HG02571 (cell line): ENCODE results near the gene AQP5.
"Not testable (repeated sequence)": the region's sequence is repeated elsewhere in the genome, so short reads cannot be mapped to it uniquely, and the experiment has no call there.

Experiments used
- ATAC-seq: cut with Tn5 transposase; IDR thresholded peaks from one replicate; pipeline ENCODE4 v1.9.1; 2021; ENCODE audit warnings: mild to moderate bottlenecking, moderate library complexity; ENCODE audit not compliant: unreplicated experiment

The AQP5 gene

DNA sequence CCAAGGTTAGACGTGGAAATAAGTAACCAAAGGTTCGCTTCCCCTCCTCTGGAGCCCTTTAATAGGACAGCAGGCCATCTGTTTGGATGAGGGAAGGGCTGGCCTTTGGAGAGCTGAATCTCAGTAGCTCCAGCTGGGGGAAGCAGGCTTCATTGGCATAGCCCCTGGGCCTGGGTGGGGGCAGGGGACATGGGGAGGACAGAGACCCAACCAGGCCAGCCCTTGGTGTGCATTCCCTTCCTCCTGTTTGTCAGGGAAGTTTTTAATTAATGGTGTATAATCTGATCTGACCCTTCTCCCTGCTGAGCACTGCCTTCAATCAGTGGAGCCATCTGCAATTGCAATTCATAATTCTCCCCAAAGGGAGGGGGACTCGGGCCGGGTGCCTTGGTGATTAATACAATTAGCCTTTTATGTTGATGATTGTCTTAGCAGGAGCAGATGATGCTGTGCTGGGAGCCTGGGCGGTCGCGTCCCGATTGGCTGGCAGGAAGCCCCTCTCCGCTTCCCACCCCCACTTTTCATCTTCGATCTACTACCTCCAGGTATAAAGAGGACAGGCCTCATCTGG, 17.4 kb downstream of the AQP5 start:
- no peak for ATAC-seq

DNA sequence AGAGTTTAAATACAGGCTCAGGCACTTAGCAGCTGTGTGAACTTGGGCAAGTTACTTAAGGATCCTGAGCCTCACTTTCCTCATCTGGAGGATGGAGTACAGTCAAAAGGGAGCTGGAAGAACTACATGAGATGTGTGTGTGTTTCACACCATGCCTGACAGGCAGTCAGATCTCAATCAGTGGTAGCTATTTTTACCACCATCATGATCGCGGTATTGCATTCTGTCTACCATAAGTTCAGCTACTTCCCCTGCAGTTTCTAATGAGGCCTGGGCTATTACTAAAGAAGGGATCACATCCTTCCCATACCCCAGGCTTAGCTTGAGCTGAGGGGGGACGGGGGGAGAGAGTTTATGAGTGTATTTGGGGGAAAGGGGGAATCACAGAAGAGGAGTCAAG, 18.1 kb downstream of the AQP5 start:
- no peak for ATAC-seq

DNA sequence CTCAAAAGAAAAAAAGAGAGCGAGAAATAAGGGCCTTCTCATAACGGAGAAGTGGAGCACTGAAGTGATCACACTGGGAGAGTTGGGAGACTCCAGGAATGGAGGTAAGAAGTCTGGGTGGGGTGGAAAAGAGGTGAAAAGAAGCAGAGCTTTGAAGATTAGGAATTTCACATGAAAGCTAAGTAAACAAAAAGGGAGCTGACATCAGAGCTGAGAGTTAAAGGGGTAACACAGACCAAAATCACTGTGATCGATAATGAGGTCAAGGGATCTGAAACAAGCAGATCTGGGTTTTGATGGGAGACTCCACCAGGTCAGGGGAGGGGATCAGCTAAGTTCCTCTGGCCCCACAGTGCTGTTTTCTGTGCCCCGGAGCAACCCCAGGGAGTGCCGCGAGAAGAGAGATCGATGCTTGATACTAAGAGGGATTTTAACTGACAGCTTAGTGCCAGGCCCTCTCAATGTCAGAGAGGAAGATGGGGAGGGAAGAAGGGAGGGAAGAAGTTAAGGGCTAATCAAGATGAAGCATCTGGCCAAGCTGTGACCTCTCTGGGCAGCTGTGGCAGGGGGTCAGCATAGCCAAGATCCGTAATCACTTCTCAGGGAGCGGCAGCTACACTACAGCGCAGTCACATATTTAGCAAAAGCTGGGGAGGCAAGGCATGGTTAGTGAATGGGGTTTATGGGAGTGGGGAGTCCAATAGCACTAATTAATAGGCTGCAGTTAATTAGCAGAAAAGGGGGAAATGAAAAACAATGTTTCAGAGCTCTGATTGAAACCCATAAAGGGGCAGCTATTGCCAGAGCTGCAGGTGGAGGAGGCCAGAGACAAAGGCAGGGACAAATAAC, 19.1 kb downstream of the AQP5 start:
- ATAC-seq, result no peak

DNA sequence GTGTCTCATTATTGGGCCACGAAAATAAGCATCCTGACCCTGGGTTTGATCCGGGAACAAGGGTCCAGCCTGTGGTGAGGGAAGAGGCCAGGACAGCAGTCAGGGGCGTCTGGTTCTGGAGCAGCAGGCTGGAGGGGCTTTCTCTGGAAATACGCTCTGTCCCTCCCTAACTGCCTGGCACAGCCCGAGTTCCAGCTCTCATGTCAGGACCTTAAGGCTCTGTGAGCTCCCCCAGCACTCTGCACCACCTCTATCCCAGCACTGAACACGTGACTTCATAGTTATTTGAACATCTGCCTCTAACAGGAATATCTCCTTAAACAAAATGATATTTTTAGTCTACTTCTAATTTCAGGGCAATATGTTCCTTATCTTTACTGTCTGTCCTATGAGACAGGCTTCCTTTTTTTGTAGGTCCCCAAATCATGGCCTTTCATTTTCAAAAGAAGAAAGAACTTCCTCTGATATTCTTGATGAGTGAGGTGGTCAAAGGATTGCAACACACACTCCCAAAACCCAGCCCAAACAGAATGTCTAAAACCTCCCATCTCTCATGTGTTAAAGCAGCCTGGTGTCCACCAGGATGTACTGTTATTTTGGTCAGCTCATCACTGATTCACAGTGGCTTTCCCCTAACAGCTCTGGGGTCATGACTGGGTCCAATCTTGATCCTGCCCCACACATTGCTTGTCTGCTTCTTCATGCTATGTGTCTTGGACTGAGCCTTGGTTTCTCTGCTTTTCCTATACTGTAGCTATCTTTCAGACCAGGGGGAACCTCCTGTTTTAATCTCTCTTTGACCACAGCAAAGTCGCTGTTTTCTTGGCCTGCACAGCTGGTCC, 20.8 kb downstream of the AQP5 start:
- ATAC-seq, result no peak

DNA sequence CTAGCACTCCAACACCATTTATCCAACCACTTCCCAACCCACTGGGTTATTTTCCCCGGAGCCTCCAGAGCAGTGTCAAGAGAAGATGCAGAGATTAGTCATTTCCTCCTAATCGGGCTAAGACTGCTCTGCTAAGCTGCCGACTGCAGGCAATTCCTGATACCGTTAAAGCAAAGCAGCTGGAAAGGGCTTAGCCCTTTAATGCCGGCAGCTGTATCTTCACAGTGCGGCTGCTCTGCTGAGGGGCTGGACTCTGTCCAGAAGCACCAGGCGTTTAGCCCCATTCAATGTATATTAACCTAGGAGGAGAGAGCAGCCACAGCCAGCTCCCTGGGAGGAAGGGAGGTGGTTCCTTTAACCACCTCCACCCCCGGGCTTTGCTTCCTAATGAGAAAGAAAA, 22.2 kb downstream of the AQP5 start:
- ATAC-seq, result no peak

DNA sequence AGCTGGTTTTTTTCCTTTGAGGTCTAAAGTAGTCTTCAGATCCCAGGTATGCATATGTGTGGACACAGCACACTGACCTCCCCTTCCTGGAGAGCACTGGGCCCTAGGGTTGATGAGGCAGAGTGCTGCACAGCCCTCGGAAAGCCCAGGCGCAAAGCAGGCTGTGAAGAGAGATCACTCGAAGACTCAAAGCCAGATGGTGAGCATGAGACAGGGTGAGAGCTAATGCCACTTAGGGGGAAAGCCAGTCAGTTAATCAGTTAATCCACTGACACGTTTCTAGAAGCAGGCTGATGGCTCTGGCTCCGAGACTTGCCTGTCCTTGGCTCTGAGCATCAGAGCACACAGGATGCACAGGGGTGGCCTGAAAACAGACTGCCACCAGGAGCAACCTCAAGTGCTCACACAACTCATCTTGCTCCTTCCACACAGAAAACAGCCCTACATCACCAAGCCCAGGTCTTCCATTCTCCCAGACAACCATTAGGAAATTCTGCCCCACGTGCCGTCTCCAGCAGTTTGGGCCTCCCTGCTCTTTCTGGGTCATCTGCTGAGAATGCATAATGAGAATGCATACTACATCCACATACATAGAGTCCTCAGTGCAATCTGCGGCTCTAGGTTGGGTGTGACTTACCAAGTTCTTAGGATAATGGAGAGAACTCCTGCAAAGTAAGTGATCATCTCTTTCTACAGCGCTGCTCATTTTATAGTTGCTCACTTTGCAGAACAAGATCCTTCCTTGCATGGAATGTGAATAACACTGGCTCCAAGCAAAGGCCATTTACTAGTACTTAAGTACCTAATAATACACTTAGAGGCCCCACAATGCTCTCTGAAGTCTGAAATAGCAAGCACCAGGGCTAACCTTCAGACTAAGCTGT, 23.0 kb downstream of the AQP5 start:
- ATAC-seq, result no peak

DNA sequence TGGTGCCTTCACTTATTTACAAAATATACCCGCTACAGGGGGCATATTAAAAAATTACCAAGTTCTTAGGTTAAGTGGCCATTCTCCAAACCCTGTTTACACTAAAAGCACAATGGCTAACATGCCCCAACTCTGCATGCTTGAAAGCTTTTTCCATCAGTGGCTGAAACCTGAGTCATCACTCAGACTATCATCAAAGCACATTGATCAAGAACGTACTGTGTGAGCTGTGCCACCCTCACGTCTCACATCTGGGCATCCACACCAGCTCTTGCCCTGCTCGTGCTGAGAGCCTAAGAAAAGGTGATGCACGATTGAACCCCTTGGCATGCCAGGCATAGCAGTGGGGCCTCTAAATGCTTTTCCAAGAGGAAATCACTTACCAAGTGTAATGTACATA, 24.3 kb downstream of the AQP5 start:
- ATAC-seq, result no peak

DNA sequence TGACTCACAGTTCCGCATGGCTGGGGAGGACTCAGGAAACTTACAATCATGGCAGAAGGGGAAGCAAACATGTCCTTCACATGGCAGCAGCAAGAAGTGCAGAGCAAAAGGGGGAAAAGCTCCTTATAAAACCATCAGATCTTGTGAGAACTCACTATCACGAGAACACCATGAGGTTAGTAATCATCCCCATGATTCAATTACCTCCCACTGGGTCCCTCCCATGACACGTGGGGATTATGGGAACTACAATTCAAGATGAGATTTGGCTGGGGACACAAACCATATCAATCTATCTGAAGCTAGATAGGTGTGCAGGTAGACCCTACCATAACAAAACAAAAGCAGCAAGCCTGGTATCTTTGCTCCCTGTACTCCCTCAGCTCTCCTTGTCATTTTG, 24.8 kb downstream of the AQP5 start:
- ATAC-seq, result not testable (repeated sequence)

DNA sequence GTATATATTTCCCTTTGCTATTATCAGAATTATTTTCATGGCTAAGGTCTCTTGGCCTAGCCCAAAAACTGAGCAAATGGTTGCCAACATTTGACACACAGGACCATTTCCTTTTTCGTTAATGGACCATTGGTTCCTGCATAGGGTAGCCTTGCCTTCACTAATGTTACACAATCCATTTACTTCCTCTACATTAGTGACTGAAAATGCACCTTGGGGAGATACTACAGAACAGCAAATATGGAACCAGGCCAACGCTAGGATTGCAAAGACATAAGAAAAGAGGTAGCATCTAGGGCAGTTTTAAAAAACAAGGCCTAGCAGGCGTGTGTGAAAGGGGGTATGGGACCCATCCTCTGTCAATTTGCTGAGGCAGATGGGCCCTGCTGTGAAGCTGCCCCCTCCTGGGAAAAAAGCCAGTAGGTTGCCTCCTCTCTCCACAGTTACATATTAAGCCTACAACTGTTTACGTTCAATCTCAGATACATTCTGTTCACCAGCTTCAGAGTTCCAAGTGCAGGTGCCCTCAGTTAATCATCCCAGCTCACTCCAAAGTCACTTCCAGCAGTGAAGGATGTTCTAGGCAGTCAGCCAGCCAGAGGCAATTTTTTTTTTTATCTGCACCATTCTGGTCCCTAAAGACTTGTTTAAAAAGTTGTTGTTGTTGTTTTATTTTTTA, 26.1 kb downstream of the AQP5 start:
- ATAC-seq, result no peak

DNA sequence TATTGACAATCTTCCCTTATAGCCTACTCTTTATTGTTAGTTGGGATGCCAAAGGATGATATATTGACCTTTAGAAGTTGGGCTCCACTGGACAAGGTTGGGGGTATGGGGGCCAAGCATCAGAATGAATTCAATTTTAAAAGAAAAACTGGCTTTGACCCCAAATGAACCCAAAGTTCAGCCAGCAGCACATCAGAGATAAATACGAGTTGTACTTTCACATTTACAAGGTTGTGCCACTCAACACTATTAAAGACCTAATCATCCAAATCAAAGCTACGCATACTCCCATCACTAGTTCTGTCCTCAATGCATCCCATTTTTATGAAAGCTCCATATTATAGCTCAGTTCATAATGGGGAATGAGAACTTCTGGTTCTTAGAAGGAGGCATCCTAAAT, 27.7 kb downstream of the AQP5 start:
- ATAC-seq, result not testable (repeated sequence)

DNA sequence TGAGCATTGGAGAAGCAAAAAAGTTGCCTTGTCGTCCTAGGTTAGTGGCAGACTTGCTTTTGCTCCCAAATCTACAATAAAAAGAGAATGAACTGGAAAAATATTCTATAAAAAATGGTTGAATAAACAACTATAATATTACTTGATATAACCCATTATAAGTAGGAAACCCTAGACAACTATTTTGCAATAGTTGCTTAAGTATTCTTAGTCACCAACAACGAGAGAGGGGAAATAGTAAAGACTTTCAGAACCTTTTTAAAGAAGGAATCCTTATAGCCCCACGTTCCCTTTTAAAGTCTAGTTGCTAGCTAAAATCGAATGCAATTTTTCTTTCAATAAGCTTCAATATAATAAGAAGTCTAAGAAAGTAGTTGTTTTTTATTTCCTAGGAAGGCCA, 28.6 kb downstream of the AQP5 start:
- no peak for ATAC-seq

DNA sequence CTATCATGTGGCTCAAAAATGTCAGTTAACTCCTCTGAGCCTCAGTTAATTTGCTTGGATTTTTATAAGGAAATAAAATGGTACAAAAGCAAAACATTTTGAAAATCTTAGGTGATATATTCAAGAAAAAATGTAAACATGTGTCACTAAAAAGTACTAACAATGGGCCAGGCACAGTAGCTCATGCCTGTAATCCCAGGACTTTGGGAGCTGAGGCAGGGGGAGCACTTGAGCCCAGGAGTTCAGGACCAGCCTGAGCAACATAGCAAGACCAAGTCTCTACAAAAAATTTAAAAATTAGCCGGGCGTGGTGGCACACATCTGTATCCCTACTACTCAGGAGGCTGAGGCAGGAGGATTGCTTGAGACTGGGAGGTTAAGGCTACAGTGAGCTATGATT, 36.8 kb downstream of the AQP5 start:
- no peak for ATAC-seq

DNA sequence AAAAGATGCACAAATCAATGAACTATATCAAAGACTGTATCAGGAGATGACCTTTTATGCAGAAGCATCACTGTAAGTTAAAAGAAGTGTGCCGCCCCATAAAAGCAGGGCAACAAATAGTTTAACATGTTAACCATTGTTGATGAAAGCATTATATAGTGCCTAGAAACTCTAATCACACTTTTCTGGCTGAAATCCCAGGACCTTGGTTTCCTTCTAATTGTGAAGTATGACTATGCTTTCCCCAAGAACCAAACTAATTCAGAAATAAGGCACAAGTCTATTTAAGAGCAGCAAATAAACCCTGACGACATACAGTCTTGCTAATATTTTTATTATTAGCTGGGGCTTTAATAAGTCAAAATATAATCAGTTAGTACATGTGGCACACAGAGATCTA, 41.9 kb downstream of the AQP5 start:
- no peak for ATAC-seq

DNA sequence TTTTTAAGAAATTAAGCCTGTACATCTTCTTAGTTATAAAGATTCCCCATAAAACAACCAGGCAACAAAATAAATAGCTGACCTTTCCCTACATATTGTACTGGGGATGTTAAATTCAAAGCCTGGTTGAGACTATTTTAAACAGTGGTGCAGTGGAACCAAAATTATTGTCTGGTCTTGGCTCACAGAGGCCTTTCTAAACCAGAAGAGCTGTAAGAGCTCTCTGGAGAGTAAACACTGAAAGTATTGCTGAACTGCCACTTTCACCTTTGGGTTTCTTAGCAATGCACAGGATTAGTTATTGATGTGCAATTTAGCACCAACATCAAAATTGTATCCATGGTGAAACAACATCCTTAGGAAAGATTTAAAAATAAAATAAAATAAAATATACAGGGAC, 43.0 kb downstream of the AQP5 start:
- ATAC-seq, result no peak

DNA sequence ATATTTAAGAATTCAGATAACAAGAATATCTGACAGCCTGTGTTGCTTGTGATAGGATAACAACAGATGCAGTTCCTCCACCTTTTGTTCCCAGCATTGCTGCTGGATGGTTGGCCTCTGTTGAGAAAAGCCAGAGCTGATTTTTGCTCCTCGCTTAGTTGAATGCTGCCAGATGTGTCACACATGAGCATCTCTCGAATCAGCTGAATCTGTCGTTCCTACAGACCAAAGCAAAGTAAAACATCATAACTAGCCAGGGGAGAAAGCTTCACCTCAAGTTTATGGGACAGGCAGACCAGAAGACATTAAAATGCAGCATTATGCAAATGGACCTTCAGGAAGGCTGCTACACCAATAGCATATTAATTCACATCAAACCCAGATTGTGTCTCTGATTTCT, 43.5 kb downstream of the AQP5 start:
- ATAC-seq, result no peak

DNA sequence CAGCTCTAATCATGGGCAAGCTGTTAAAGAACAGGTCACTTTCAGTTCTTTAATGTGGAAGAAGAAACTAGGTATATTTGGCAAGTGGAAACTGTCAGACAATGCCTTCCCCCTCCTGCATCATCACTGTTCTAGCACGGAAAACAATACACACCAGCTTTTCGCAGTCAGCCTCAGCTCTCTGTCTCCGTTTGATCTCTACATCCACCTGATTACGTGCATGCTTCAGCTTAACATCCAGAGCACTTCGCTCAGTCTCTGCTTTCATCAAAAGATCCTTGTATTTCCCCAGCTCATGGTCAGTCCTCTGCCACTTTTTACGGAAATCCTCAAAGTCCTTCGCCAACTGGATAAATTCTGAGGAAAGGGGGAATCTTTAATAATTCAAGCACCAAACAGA, 44.6 kb downstream of the AQP5 start:
- no peak for ATAC-seq

DNA sequence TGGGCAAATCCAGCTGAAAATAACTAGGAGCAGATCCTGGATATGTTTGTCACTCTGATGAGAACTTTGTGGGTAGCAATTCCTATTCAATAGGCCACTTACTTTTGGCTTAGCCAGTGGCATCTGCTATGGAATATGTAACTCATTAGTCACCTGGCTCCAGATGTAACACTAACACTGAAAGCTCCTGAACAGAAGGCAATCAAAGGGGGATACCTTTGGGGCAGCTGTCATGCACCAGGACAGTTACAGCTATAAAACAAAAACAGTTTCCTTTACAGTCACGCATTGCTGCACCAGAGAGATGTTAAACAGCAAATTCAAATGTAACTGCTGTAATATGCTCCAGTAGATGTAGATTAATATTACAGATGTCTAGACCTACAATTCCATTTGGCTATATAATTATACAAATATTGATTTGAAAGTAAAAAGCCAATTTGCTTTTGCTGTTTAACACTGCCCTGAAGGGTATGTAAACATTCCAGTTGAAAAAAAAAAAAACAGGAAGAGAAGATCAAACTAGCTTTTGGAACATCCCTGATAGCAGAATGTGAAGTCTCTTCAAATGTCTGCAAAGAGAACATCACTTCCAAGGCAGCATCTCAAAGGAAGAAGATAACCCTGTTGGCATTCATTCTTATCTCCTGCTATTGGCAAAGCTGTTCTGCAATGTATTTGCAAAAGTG, 45.2 kb downstream of the AQP5 start:
- ATAC-seq, result no peak

DNA sequence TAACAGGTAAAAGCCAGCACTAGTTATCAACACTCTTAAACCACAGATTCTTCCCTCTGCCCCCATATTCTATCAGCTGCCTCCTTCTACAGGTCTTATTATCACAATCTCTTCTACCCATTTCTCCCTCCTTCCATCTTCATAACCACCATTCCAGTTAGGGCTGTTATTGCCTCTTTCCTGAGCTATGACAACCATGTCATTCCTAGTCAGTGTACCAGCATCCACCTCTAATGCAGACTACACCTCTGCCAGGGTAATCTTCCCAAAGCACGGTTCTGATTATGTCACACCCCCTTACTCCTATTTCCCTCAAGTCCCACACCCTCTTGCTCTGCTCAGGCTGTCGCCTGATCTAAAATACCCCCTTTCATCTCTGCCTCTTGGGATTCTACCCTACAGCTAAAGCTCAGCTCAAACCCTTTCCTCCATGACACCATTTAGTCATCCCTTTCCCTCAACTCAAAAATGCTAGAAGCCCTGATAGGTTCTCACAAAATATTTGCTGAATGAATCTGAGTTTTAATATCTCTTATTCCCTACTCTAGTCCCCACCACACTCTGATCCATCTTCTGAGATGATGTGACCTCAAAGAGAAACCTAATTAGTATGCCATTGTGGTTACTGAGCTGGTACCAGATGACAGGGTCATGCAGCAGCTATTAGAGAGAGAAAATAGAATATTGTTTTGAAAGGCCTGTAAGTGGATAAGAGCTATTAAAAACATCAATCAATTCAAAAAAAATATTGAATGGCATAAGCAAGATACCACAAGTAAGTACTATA, 51.9 kb downstream of the AQP5 start:
- ATAC-seq, result no peak

DNA sequence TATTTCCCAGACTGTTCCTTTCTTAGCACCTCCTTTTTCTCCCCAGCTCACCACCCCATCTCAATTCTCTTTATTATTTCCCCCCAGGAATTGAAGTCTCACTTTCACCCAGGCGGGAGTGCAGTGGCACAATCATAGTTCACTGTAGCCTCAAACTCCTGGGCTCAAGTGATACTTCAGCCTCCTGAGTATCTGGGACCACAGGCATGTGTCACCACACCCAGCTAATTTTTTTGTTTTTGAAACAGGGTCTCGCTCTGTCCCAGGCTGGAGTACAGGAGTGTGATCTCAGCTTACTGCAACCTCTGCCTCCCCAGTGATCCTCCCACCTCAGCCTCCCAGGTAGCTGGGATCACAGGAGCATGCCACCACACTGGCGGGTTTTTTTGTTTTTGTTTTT, 52.7 kb downstream of the AQP5 start:
- no peak for ATAC-seq
